Epithelial cell of esophagus (primary cell): Measurements from ENCODE around the gene TMEM171.

Experiments
- DNase-seq: peaks from one replicate; pipeline ENCODE4 v3.0.0; 2010; ENCODE audit warnings: low read depth
- H3K4me3 ChIP-seq: 2 replicates; pipeline ENCODE4 v1.5.1; 2011; ENCODE audit warnings: mild to moderate bottlenecking, low read length, control low read depth
- CTCF ChIP-seq: IDR thresholded peaks from 2 replicates; pipeline ENCODE4 v1.5.1; 2011; ENCODE audit warnings: low read depth, mild to moderate bottlenecking, low read length, control low read depth, inconsistent platforms; ENCODE audit not compliant: insufficient read depth; ENCODE audit errors: missing control alignments

TMEM171 gene

DNA sequence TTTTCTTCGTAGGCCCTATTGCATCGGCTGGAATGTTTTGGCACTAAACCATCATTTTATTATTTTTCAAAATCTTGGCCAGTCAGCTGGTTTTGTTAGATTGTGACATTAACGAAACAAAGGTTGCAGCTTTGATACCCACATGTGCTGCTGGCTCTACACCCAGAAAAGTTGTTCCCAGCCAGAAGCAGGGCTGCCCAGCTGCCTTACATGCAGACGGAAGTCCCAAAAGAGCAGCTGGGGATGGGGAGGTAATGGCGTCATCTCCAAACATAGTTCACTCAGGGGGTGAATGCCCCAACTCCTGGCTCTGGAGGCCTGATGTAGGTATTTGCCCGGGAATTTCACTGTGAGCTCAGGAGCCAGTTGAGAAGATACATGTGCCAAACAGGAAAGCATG lies 23.3 kb downstream of the TMEM171 start:
- H3K4me3 ChIP-seq: no peak overlapping the region
- no peak for TF ChIP-seq CTCF
- no peak for DNase-seq

DNA sequence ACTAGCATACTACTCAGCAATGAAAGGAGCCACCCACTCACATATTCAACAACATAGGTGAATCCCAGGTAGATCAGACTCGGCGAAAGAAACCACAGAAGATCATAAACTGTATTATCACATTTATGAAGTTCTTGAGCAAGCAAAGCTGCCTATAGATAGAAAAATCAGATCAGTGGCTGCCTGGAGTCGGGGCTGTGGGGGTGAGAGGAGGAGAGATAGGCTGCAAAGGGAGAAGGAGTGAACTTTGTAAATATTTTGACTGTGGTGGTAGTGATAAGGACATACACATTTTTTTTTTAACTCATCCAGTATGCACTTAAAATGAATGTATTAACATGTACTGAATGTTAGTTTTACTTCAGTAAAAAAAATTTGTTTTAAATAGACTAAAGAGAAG lies 29.2 kb downstream of the TMEM171 start:
- TF ChIP-seq CTCF: no peak
- no peak for DNase-seq
- no peak overlapping the region for H3K4me3 ChIP-seq

DNA sequence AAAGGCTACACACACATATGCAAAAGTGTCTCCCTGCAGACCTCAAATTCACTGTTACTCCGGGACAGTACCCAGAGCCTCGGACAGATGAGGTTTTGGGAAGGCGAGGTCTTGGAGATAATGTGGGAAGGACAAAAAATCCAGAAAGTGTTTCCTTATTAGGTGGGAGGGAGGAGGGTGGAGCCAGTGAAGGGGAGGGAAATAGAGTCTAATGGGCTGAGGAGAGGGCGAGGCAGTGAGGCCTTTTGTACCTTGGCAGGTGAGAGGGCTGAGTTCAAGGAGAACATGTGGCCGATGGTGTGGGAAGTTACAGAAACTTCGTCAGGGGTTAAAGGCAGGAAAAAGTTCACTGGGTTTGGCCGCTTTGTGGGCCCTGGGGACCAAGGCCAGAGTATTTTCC lies 30.5 kb downstream of the TMEM171 start:
- DNase-seq: no peak
- TF ChIP-seq CTCF: no peak

GRCh38 chr5:73151766-73152410 lies 31.5 kb downstream of the TMEM171 start:
- no peak overlapping the region for H3K4me3 ChIP-seq
- TF ChIP-seq CTCF: no peak
- DNase-seq: no peak

More for the DNA sequence above, 30.5 kb downstream of the TMEM171 start:
- H3K4me3 ChIP-seq: no peak overlapping the region

GRCh38 chr5:73152411-73153388 lies 32.3 kb downstream of the TMEM171 start:
- peak; percentile 48 for TF ChIP-seq CTCF
- H3K4me3 ChIP-seq: no peak overlapping the region
- peak; percentile 34 for DNase-seq

DNA sequence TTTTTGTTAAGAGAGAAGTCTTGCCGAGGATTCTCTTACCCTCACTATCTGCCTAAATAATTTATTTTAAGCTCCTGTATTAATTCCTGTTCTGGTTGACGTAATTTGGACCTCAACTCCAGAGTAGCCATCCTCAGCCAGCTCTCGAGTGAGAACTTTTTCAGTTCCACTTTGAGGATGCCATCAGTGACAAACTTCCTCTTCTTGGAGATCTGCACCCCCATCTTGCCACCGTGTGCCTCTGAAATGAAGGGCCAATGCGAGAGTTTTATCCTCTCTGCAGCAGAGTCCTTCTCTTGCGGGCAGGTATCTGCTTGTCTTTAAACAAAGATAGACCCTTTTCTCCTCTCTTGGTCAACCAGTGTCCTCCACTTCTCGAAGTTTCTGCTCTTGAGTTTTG lies 33.1 kb downstream of the TMEM171 start:
- DNase-seq: no peak
- H3K4me3 ChIP-seq: no peak overlapping the region
- no peak for TF ChIP-seq CTCF
